Esophagus squamous epithelium (tissue), 4 donors: ENCODE measurements around the gene SLC6A3.

Experiments
- POLR2A ChIP-seq, 4 donors: fragments of 450-650 bp; IDR thresholded peaks; one replicate each; pipeline ENCODE4 v1.6.1; 2017; ENCODE audit warnings: antibody characterized with exemption in 4 of 4, mild to moderate bottlenecking in 4 of 4, moderate library complexity in 3 of 4
- TF ChIP-seq, protein P1 (sequence below), 6 experiments: fragments of 450-650 bp in 4 of 6; fragments of 200-600 bp in 2 of 6; sonication (generic) in 2 of 6; IDR thresholded peaks; one replicate each; pipeline ENCODE4 v1.5.1; 2016 to 2019; ENCODE audit warnings: antibody characterized with exemption in 6 of 6, mild to moderate bottlenecking in 4 of 6, moderate library complexity in 4 of 6

DNA sequence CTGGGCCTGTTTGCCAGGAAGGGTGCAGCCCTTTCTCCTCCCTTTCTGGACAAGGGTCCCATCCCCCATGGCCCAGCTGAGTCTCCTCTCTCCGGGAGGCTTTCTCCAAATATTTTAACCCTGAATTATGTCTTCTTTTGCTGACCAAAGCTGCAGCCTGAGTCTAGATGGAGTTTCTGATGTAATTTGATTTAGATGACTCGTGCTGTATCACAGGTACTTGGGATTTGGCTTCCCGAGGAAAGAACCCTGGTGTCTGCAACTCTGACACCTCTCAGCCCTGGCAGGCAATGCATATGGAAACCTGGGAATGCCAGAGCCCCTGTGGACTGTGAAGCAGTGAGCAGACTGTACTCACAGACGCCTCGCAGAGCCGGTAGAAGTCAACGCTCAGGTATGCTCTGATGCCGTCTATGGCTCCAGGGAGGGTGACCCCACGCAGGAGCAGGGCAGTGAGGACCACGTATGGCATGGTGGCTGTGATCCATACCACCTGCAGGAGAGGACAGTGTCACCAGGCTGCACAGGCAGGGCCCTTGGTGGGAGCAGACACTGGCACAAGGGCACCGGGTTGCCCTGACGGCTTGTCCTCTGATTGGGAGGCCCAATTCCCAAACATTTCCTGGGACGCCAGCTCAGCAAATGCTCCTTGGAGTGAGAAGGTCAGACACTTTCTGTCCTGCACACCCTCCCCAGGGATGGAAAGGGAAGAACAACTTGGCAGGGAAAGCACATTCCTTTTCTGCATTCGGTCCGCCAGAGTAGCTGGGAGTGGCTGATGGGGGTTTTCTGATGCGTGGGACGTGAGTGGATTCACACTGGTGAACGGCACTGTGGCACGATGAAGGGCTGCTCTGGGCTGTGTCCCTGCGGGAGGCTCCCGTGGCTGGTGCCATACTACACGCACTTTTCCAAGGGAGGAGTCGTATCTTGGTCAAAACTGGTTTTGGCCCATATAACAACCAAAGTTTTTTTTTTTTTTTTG is 24.7 kb downstream of the SLC6A3 start:
- TF ChIP-seq, protein P1, sequence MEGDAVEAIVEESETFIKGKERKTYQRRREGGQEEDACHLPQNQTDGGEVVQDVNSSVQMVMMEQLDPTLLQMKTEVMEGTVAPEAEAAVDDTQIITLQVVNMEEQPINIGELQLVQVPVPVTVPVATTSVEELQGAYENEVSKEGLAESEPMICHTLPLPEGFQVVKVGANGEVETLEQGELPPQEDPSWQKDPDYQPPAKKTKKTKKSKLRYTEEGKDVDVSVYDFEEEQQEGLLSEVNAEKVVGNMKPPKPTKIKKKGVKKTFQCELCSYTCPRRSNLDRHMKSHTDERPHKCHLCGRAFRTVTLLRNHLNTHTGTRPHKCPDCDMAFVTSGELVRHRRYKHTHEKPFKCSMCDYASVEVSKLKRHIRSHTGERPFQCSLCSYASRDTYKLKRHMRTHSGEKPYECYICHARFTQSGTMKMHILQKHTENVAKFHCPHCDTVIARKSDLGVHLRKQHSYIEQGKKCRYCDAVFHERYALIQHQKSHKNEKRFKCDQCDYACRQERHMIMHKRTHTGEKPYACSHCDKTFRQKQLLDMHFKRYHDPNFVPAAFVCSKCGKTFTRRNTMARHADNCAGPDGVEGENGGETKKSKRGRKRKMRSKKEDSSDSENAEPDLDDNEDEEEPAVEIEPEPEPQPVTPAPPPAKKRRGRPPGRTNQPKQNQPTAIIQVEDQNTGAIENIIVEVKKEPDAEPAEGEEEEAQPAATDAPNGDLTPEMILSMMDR (IDR thresholded peaks at IDR 0.05) = no peak
- no peak for TF ChIP-seq POLR2A (IDR thresholded peaks at IDR 0.05)
